PC-9 (cell line): ENCODE data around the gene CUX1.

Experiments
- EZH2 ChIP-seq: fragments of 200-600 bp; sonication (generic); IDR thresholded peaks from 2 replicates; pipeline ENCODE4 v1.8.0; 2017; ENCODE audit warnings: antibody characterized with exemption, low read depth
- TF ChIP-seq, protein P1 (sequence below): fragments of 200-600 bp; sonication (generic); conservative IDR thresholded peaks from 2 replicates; pipeline ENCODE4 v1.6.1; 2017; ENCODE audit warnings: mixed run types, antibody characterized with exemption, mild to moderate bottlenecking, moderate library complexity

DNA sequence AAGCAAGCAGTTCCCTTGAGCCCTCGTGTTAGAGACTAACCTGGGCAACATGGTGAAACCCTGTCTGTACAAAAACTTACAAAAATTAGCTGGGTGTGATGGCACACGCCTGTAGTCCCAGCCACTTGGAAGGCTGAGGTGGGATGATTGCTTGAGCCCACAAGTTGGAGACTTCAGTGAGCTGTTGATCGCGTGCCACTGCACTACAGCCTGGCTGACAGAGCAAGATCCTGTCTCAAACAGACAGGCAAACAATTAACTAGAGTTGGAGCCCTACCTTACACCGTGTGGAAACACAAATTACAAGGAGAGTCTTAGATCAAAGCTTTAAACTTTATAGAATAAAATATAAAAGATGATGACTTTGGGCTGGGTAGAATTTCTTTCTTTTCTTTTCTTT lies 219.5 kb downstream of the CUX1 start:
- TF ChIP-seq, protein P1, sequence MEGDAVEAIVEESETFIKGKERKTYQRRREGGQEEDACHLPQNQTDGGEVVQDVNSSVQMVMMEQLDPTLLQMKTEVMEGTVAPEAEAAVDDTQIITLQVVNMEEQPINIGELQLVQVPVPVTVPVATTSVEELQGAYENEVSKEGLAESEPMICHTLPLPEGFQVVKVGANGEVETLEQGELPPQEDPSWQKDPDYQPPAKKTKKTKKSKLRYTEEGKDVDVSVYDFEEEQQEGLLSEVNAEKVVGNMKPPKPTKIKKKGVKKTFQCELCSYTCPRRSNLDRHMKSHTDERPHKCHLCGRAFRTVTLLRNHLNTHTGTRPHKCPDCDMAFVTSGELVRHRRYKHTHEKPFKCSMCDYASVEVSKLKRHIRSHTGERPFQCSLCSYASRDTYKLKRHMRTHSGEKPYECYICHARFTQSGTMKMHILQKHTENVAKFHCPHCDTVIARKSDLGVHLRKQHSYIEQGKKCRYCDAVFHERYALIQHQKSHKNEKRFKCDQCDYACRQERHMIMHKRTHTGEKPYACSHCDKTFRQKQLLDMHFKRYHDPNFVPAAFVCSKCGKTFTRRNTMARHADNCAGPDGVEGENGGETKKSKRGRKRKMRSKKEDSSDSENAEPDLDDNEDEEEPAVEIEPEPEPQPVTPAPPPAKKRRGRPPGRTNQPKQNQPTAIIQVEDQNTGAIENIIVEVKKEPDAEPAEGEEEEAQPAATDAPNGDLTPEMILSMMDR = no peak
- no peak for TF ChIP-seq EZH2
